H1 (cell line): ENCODE measurements around the gene VRK2. TPM values are rescaled to one million over a fixed set of nuclear protein-coding genes. Genes with fewer than 3 reads are reported as not detected.

ENCODE experiments used
- ATF2 ChIP-seq: IDR thresholded peaks from 2 replicates; pipeline ENCODE4 v1.6.1; 2012; ENCODE audit warnings: low read length, inconsistent platforms
- HDAC6 ChIP-seq: IDR thresholded peaks from one replicate; pipeline ENCODE4 v1.7.1; 2012; ENCODE audit warnings: low read depth, mild to moderate bottlenecking, inconsistent platforms, low read length, moderate library complexity
- SIRT6 ChIP-seq: IDR thresholded peaks from one replicate; pipeline ENCODE4 v1.7.1; 2012; ENCODE audit warnings: low read length, inconsistent platforms
- SIX5 ChIP-seq: IDR thresholded peaks from 2 replicates; pipeline ENCODE4 v1.6.1; 2011; ENCODE audit warnings: mild to moderate bottlenecking, low read depth, low read length
- TAF7 ChIP-seq: optimal IDR thresholded peaks from 2 replicates; pipeline ENCODE3; 2011; ENCODE audit warnings: low read depth, mild to moderate bottlenecking, inconsistent platforms, low read length, moderate library complexity, borderline replicate concordance
- polyA plus RNA-seq, 7 experiments: library from polyadenylated mRNA; depleted of rRNA in 3 of 7; stranded (reverse) in 5 of 7; unstranded in 2 of 7; fragments of >200 nt in 5 of 7; fragments of 200-250 nt in 2 of 7; gene quantifications; 1 replicate in 5 of 7; 2 replicates in 1 of 7; 4 replicates in 1 of 7; pipeline versions ENCODE4 v1.2.1 to v1.2.3, GENCODE V29; 2011 to 2013; ENCODE audit warnings: missing spikeins in 2 of 7, mixed read lengths in 2 of 7
- total RNA-seq: library from RNA; stranded (reverse); fragmentation: NEBNext Ultra II Directional; extraction: Animal tissue kit (Norgen Biotek cat#: 25700); gene quantifications from 2 replicates; pipeline ENCODE4 v1.2.1, GENCODE V29; 2021

The VRK2 gene
- total and polyA plus RNA-seq, 2 of the 8 experiments (the other 6 are each of a cell fraction or from before 2014, with no cell fraction given) = 7.6 to 27.8 TPM

GRCh38 chr2:58045580-58046334, 849 bp upstream of the VRK2 start (continued):
- TF ChIP-seq ATF2 (no peak), TAF7 (no peak), SIRT6 (no peak), HDAC6 (no peak), SIX5 (no peak)
